ENCODE measurements around the gene RAB11FIP3. TPM values are rescaled to one million over a fixed set of nuclear protein-coding genes. Genes with fewer than 3 reads are reported as not detected.

The RAB11FIP3 gene
- total RNA-seq, 1 experiment from 2014 or later = 33.7 TPM

- no peak for TF ChIP-seq CTCF (IDR thresholded peaks at IDR 0.05; ENCODE audit: unreplicated experiment)
- DNase-seq = no peak
- CTCF ChIA-PET = no interaction called here
Measured at GRCh38 chr16:554640-555365, 129.4 kb downstream of the RAB11FIP3 start.

GRCh38 chr16:555528-556473 lies 130.4 kb downstream of the RAB11FIP3 start:
- CTCF ChIA-PET = no interaction called here
- no peaks in the 10 kb centered on the region for H3K9me3 Mint-ChIP-seq (ENCODE audit: low read depth, unreplicated experiment)
- no peaks in the 10 kb centered on the region for H3K4me1 Mint-ChIP-seq (ENCODE audit: low read depth, unreplicated experiment)
- peaks cover 24% of the 10 kb centered on the region for H3K36me3 Mint-ChIP-seq (ENCODE audit: insufficient read depth, unreplicated experiment)
- no TSS peak for BruUV-seq (replicated peaks)
- H3K27ac Mint-ChIP-seq (ENCODE audit: unreplicated experiment) = no peak overlapping the region
- DNase-seq = no peak
- no peak for TF ChIP-seq CTCF (IDR thresholded peaks at IDR 0.05; ENCODE audit: unreplicated experiment)
- intact Hi-C loops (cut with micrococcal nuclease; ENCODE audit: unreplicated experiment) = no loop called here
- H3K4me3 Mint-ChIP-seq (ENCODE audit: low read depth, unreplicated experiment) = no peak overlapping the region
- peaks cover 31% of the 10 kb centered on the region for H3K27me3 Mint-ChIP-seq (ENCODE audit: unreplicated experiment)

More at GRCh38 chr16:554640-555365, 129.4 kb downstream of the RAB11FIP3 start:
- Mint-ChIP-seq H3K9me3 (ENCODE audit: low read depth, unreplicated experiment) (no peaks in the 10 kb centered on the region), H3K27ac (ENCODE audit: unreplicated experiment) (no peak overlapping the region), H3K36me3 (ENCODE audit: insufficient read depth, unreplicated experiment) (peaks cover 24% of the 10 kb centered on the region), H3K4me3 (ENCODE audit: low read depth, unreplicated experiment) (no peak overlapping the region), H3K4me1 (ENCODE audit: low read depth, unreplicated experiment) (no peaks in the 10 kb centered on the region), H3K27me3 (ENCODE audit: unreplicated experiment) (peaks cover 31% of the 10 kb centered on the region)
- intact Hi-C loops (cut with micrococcal nuclease; ENCODE audit: unreplicated experiment) = no loop called here
- BruUV-seq (replicated peaks) = no TSS peak

DNA sequence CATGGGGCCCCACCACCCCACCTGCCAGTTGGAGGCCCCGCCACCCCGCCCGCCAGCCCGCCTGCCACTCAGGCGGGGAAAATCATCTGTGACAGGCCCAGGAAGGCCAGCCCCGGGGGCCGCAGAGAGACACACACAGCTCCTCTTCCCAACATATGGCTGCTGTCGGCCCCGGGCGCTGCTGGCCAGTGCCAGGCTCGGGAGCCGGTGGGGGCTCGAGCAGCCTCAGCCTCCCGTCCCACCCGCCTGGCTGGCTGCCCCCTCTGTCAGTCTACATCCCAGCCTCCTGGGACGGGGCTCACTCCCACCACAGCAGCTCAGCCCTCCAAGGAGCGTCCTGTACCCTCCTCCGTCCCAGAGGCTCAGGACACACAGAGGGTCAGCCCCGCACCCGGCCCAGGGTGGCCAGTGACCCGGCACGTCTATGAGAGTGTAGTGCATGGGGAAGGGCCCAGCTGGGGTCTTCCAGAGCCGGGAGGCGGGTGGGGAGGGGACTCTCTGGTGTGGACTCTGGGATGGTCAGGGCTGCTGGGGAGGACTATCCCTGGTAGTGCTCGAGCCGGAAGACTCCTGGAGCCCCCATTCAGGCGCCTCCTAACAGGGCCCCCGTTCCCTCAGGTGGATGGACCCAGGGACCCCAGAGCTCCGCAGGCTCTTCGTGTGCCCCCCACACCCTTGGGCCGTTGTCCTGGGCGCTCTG lies 131.2 kb downstream of the RAB11FIP3 start:
- H3K4me1 Mint-ChIP-seq (ENCODE audit: low read depth, unreplicated experiment) = no peaks in the 10 kb centered on the region

More for the DNA sequence above, 131.2 kb downstream of the RAB11FIP3 start:
- peaks cover 36% of the 10 kb centered on the region for H3K27me3 Mint-ChIP-seq (ENCODE audit: unreplicated experiment)
- no peak for TF ChIP-seq CTCF (IDR thresholded peaks at IDR 0.05; ENCODE audit: unreplicated experiment)
- H3K4me3 Mint-ChIP-seq (ENCODE audit: low read depth, unreplicated experiment) = no peak overlapping the region
- intact Hi-C loops (cut with micrococcal nuclease; ENCODE audit: unreplicated experiment) = no loop called here
- no peak for DNase-seq
- BruUV-seq (replicated peaks) = no TSS peak
- peaks cover 21% of the 10 kb centered on the region for H3K36me3 Mint-ChIP-seq (ENCODE audit: insufficient read depth, unreplicated experiment)
- CTCF ChIA-PET = no interaction called here
- no peaks in the 10 kb centered on the region for H3K9me3 Mint-ChIP-seq (ENCODE audit: low read depth, unreplicated experiment)
- H3K27ac Mint-ChIP-seq (ENCODE audit: unreplicated experiment) = no peak overlapping the region

All from Calu3 (cell line).